Large intestine (tissue), 3 donors: ENCODE data around the gene CDRT4. TPM values are rescaled to one million over a fixed set of nuclear protein-coding genes. Genes with fewer than 3 reads are reported as not detected.

Source experiments
- DNase-seq, 2 donors: peaks; one replicate each; pipeline versions ENCODE4 v3.0.0 to v3.0.0-alpha.2; 2013
- H3K27ac ChIP-seq: one replicate; pipeline ENCODE4 v1.5.1; 2013; ENCODE audit warnings: low read length
- H3K27me3 ChIP-seq: 2 replicates; pipeline ENCODE4 v1.6.1; 2013; ENCODE audit warnings: low read length; ENCODE audit not compliant: control insufficient read depth, insufficient read depth
- H3K36me3 ChIP-seq: 2 replicates; pipeline ENCODE4 v1.6.1; 2013; ENCODE audit warnings: low read length; ENCODE audit not compliant: control insufficient read depth, insufficient read depth
- H3K4me1 ChIP-seq: one replicate; pipeline ENCODE4 v1.6.1; 2013; ENCODE audit warnings: low read length; ENCODE audit not compliant: control insufficient read depth, insufficient read depth
- H3K4me3 ChIP-seq: one replicate; pipeline ENCODE4 v1.5.1; 2013; ENCODE audit warnings: low read length
- H3K9me3 ChIP-seq: one replicate; pipeline ENCODE4 v1.6.1; 2013; ENCODE audit warnings: mild to moderate bottlenecking, low read depth, low read length, moderate library complexity; ENCODE audit not compliant: control insufficient read depth
- WGBS: methylation state at CpG from one replicate; pipeline ENCODE4 v1.1.5; 2013; ENCODE audit warnings: low lambda C conversion rate; ENCODE audit not compliant: insufficient coverage; 5-methylcytosine and 5-hydroxymethylcytosine counted together
- polyA plus RNA-seq: library from polyadenylated mRNA; unstranded; fragments of 120-200 nt; gene quantifications from one replicate; pipeline ENCODE4 v1.2.1, GENCODE V29; 2013

Gene CDRT4
- polyA plus RNA-seq, 1 donor, result 29.3 TPM

GRCh38 chr17:15436473-15437302, 30.7 kb downstream of the CDRT4 start:
- DNase-seq, result peak; percentile 86 to 92
- peaks cover 77% of the 10 kb centered on the region for H3K4me1 ChIP-seq

GRCh38 chr17:15434956-15435355, 32.5 kb downstream of the CDRT4 start:
- Histone ChIP-seq H3K36me3 (no peaks in the 10 kb centered on the region), H3K27ac (peak overlapping the region; percentile 63), H3K4me1 (peaks cover 72% of the 10 kb centered on the region), H3K27me3 (no peaks in the 10 kb centered on the region), H3K4me3 (no peak overlapping the region), H3K9me3 (no peaks in the 10 kb centered on the region)
- 100% methylated on average over 1 of the region's 8 CpGs for WGBS
- DNase-seq, result no peak

More at GRCh38 chr17:15436473-15437302, 30.7 kb downstream of the CDRT4 start:
- no peaks in the 10 kb centered on the region for H3K36me3 ChIP-seq
- no peak overlapping the region for H3K4me3 ChIP-seq
- H3K9me3 ChIP-seq, result no peaks in the 10 kb centered on the region
- no peaks in the 10 kb centered on the region for H3K27me3 ChIP-seq
- peak overlapping the region; percentile 90 for H3K27ac ChIP-seq
- WGBS, result no CpG with 5 or more reads among the region's 3 CpGs

GRCh38 chr17:15432807-15433611, 34.4 kb downstream of the CDRT4 start:
- peaks cover 57% of the 10 kb centered on the region for H3K4me1 ChIP-seq
- no peaks in the 10 kb centered on the region for H3K9me3 ChIP-seq
- no peaks in the 10 kb centered on the region for H3K36me3 ChIP-seq
- no CpG with 5 or more reads among the region's 6 CpGs for WGBS
- H3K4me3 ChIP-seq, result no peak overlapping the region
- H3K27me3 ChIP-seq, result no peaks in the 10 kb centered on the region
- peak overlapping the region; percentile 63 for H3K27ac ChIP-seq
- peak; percentile 73 to 86 for DNase-seq

GRCh38 chr17:15431766-15432165, 35.7 kb downstream of the CDRT4 start:
- WGBS, result no CpG with 5 or more reads among the region's 6 CpGs

GRCh38 chr17:15431196-15431595, 36.2 kb downstream of the CDRT4 start:
- no peaks in the 10 kb centered on the region for H3K27me3 ChIP-seq
- H3K9me3 ChIP-seq, result no peaks in the 10 kb centered on the region
- H3K4me3 ChIP-seq, result no peak overlapping the region
- H3K4me1 ChIP-seq, result peaks cover 40% of the 10 kb centered on the region
- peak in 1 of 2 donors; percentile 32 for DNase-seq
- H3K36me3 ChIP-seq, result no peaks in the 10 kb centered on the region
- no peak overlapping the region for H3K27ac ChIP-seq
- no CpG with 5 or more reads among the region's 11 CpGs for WGBS

More at GRCh38 chr17:15431766-15432165, 35.7 kb downstream of the CDRT4 start:
- no peaks in the 10 kb centered on the region for H3K27me3 ChIP-seq
- DNase-seq, result no peak
- peak overlapping the region; percentile 63 for H3K27ac ChIP-seq
- H3K9me3 ChIP-seq, result no peaks in the 10 kb centered on the region
- peaks cover 45% of the 10 kb centered on the region for H3K4me1 ChIP-seq
- H3K36me3 ChIP-seq, result no peaks in the 10 kb centered on the region
- H3K4me3 ChIP-seq, result no peak overlapping the region

- no peak overlapping the region for H3K27ac ChIP-seq
- no peaks in the 10 kb centered on the region for H3K27me3 ChIP-seq
- DNase-seq, result no peak
- no peaks in the 10 kb centered on the region for H3K36me3 ChIP-seq
- no CpG with 5 or more reads among the region's 3 CpGs for WGBS
- no peaks in the 10 kb centered on the region for H3K4me1 ChIP-seq
- no peaks in the 10 kb centered on the region for H3K9me3 ChIP-seq
- no peak overlapping the region for H3K4me3 ChIP-seq
These were observed 42.9 kb downstream of the CDRT4 start for GRCh38 chr17:15424521-15424920.

- WGBS, result 100% methylated on average over 9 of the region's 11 CpGs
- H3K4me3 ChIP-seq, result no peak overlapping the region
- no peaks in the 10 kb centered on the region for H3K9me3 ChIP-seq
- no peaks in the 10 kb centered on the region for H3K27me3 ChIP-seq
- H3K4me1 ChIP-seq, result no peaks in the 10 kb centered on the region
- DNase-seq, result no peak
- H3K27ac ChIP-seq, result no peak overlapping the region
- no peaks in the 10 kb centered on the region for H3K36me3 ChIP-seq
These were observed 44.9 kb downstream of the CDRT4 start for GRCh38 chr17:15422392-15422965.

GRCh38 chr17:15418781-15419180, 48.6 kb downstream of the CDRT4 start:
- WGBS, result 100% methylated on average over 2 of the region's 7 CpGs
- no peak overlapping the region for H3K27ac ChIP-seq

GRCh38 chr17:15414532-15415306, 52.7 kb downstream of the CDRT4 start:
- WGBS, result no CpG with 5 or more reads among the region's 14 CpGs
- no peak overlapping the region for H3K4me3 ChIP-seq
- peaks cover 4% of the 10 kb centered on the region for H3K4me1 ChIP-seq
- H3K27me3 ChIP-seq, result no peaks in the 10 kb centered on the region
- DNase-seq, result no peak
- H3K36me3 ChIP-seq, result no peaks in the 10 kb centered on the region
- H3K27ac ChIP-seq, result no peak overlapping the region
- H3K9me3 ChIP-seq, result no peaks in the 10 kb centered on the region

More at GRCh38 chr17:15418781-15419180, 48.6 kb downstream of the CDRT4 start:
- no peaks in the 10 kb centered on the region for H3K9me3 ChIP-seq
- H3K4me1 ChIP-seq, result no peaks in the 10 kb centered on the region
- DNase-seq, result no peak
- no peaks in the 10 kb centered on the region for H3K36me3 ChIP-seq
- no peaks in the 10 kb centered on the region for H3K27me3 ChIP-seq
- H3K4me3 ChIP-seq, result no peak overlapping the region
